ENCODE results near the gene THSD1. TPM values are rescaled to one million over a fixed set of nuclear protein-coding genes. Genes with fewer than 3 reads are reported as not detected.

The THSD1 gene
- total RNA-seq, 2 experiments from 2014 or later: 0.28 TPM; not detected in 1

DNA sequence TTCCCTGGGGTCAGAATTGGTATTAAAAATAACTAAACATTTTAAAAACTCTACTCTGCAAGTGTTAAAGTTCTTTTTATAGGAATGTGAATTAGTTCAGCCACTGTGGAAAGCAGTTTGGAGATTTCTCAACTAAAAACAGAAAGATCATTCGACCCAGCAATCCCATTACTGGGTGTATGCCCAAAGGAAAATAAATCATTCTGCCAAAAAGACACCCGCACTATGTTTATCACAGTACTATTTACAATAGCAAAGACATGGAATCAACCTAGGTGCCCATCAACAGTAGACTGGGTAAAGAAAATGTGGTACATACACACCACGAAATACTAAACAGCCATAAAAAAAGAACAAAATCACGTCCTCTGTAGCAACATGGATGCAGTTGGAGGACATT is 657 bp upstream of the THSD1 start:
- H3K4me3 ChIP-seq (ENCODE audit: low read depth, low read length, poor library complexity, severe bottlenecking): no peak overlapping the region
- DNase-seq (ENCODE audit: low spot score): no peak
- no peaks in the 10 kb centered on the region for H3K4me1 ChIP-seq (ENCODE audit: insufficient read depth, low read length, poor library complexity, severe bottlenecking)
- H2AFZ ChIP-seq (ENCODE audit: low read length): no peak overlapping the region
- no peak for TF ChIP-seq EZH2phosphoT487 (IDR thresholded peaks at IDR 0.05; ENCODE audit: borderline replicate concordance, low read depth, low read length)
- TF ChIP-seq, protein P1, sequence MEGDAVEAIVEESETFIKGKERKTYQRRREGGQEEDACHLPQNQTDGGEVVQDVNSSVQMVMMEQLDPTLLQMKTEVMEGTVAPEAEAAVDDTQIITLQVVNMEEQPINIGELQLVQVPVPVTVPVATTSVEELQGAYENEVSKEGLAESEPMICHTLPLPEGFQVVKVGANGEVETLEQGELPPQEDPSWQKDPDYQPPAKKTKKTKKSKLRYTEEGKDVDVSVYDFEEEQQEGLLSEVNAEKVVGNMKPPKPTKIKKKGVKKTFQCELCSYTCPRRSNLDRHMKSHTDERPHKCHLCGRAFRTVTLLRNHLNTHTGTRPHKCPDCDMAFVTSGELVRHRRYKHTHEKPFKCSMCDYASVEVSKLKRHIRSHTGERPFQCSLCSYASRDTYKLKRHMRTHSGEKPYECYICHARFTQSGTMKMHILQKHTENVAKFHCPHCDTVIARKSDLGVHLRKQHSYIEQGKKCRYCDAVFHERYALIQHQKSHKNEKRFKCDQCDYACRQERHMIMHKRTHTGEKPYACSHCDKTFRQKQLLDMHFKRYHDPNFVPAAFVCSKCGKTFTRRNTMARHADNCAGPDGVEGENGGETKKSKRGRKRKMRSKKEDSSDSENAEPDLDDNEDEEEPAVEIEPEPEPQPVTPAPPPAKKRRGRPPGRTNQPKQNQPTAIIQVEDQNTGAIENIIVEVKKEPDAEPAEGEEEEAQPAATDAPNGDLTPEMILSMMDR (conservative IDR thresholded peaks at IDR 0.05; ENCODE audit: low read length): no peak
- H3K27ac ChIP-seq (ENCODE audit: low read depth, low read length, poor library complexity, severe bottlenecking): no peak overlapping the region
- ChIA-PET POLR2A (interaction anchor here (0.6 kb wide), 1 partner anchor 8 kb away, joined by 4 read pairs; no protein-coding TSS in a partner anchor), CTCF (ENCODE audit: unreplicated experiment) (no interaction called here)
- BruUV-seq (replicated peaks): no TSS peak
- H3K4me2 ChIP-seq (ENCODE audit: low read length): no peak overlapping the region
- no peaks in the 10 kb centered on the region for H3K36me3 ChIP-seq (ENCODE audit: insufficient read depth, low read length)
- intact Hi-C loops (cut with micrococcal nuclease; ENCODE audit: unreplicated experiment): no loop called here
- H3K9me3 ChIP-seq (ENCODE audit: low read length): no peaks in the 10 kb centered on the region
- no peaks in the 10 kb centered on the region for H3K9me2 ChIP-seq (ENCODE audit: insufficient read depth, low read length)
- H4K20me1 ChIP-seq (ENCODE audit: insufficient read depth, low read length): no peaks in the 10 kb centered on the region
- no peaks in the 10 kb centered on the region for H3K79me2 ChIP-seq (ENCODE audit: insufficient read depth, low read depth, low read length)

DNA sequence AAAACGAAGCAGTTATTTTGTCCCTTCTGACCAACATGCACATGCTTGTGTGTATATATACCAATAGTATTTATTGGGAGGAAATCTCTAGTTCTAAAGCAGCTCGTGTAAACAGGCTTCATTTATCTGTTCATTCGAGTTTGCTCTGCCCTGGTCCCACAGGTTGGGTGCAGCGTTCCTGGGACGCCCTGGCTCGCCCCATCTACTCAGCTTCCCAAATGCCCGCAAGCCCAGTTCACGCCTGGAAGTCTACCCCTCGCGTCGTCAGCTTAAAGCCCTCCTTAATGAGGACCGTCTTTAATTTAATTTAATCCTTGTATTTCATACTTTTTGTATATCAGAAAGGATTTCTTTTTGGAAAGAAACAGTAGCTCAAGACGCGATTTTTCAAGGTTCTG is 604 bp downstream of the THSD1 start:
- intact Hi-C loops (cut with micrococcal nuclease; ENCODE audit: unreplicated experiment): no loop called here
- H3K4me1 ChIP-seq (ENCODE audit: insufficient read depth, low read length, poor library complexity, severe bottlenecking): no peaks in the 10 kb centered on the region
- H3K4me3 ChIP-seq (ENCODE audit: low read depth, low read length, poor library complexity, severe bottlenecking): no peak overlapping the region
- no peak for DNase-seq (ENCODE audit: low spot score)
- no peak for TF ChIP-seq EZH2phosphoT487 (IDR thresholded peaks at IDR 0.05; ENCODE audit: borderline replicate concordance, low read depth, low read length)
- TF ChIP-seq, protein P1 (conservative IDR thresholded peaks at IDR 0.05; ENCODE audit: low read length): no peak
- H3K4me2 ChIP-seq (ENCODE audit: low read length): no peak overlapping the region
- BruUV-seq (replicated peaks): no TSS peak
- ChIA-PET POLR2A (interaction anchor here (1.4 kb wide), 1 partner anchor 12 kb away, joined by 7 read pairs; no protein-coding TSS in a partner anchor), CTCF (ENCODE audit: unreplicated experiment) (no interaction called here)
- no peak overlapping the region for H2AFZ ChIP-seq (ENCODE audit: low read length)
- H3K36me3 ChIP-seq (ENCODE audit: insufficient read depth, low read length): no peaks in the 10 kb centered on the region
- H3K9me3 ChIP-seq (ENCODE audit: low read length): no peaks in the 10 kb centered on the region
- no peaks in the 10 kb centered on the region for H3K79me2 ChIP-seq (ENCODE audit: insufficient read depth, low read depth, low read length)
- no peaks in the 10 kb centered on the region for H3K9me2 ChIP-seq (ENCODE audit: insufficient read depth, low read length)
- no peak overlapping the region for H3K27ac ChIP-seq (ENCODE audit: low read depth, low read length, poor library complexity, severe bottlenecking)
- H4K20me1 ChIP-seq (ENCODE audit: insufficient read depth, low read length): no peaks in the 10 kb centered on the region

DNA sequence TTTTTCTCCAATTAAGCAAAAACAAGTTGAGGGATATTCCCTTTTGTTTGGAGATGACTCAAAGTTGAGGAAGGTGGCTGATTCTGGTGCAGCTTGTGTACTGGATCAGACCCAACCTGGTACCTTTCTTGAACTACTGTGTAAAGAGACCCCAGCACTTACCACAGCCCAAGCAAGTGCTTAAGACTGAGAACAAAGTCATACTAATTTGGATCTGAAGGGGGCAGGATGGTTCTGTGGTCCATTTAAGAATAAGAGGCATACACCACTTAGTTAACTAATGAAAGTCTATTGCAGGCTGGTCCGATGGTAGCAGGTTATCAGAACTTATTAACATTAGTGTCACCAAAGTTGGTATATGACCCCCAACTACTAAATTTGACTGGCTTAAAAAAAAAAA is 6.3 kb downstream of the THSD1 start:
- ChIA-PET CTCF (ENCODE audit: unreplicated experiment) (no interaction called here), POLR2A (no interaction called here)
- Histone ChIP-seq H3K9me2 (ENCODE audit: insufficient read depth, low read length) (no peaks in the 10 kb centered on the region), H4K20me1 (ENCODE audit: insufficient read depth, low read length) (no peaks in the 10 kb centered on the region), H3K4me1 (ENCODE audit: insufficient read depth, low read length, poor library complexity, severe bottlenecking) (no peaks in the 10 kb centered on the region), H2AFZ (ENCODE audit: low read length) (no peak overlapping the region), H3K27ac (ENCODE audit: low read depth, low read length, poor library complexity, severe bottlenecking) (no peak overlapping the region), H3K9me3 (ENCODE audit: low read length) (no peaks in the 10 kb centered on the region), H3K36me3 (ENCODE audit: insufficient read depth, low read length) (no peaks in the 10 kb centered on the region), H3K79me2 (ENCODE audit: insufficient read depth, low read depth, low read length) (no peaks in the 10 kb centered on the region), H3K4me3 (ENCODE audit: low read depth, low read length, poor library complexity, severe bottlenecking) (no peak overlapping the region), H3K4me2 (ENCODE audit: low read length) (no peak overlapping the region)
- TF ChIP-seq EZH2phosphoT487 (IDR thresholded peaks at IDR 0.05; ENCODE audit: borderline replicate concordance, low read depth, low read length): no peak
- TF ChIP-seq, protein P1 (conservative IDR thresholded peaks at IDR 0.05; ENCODE audit: low read length): 0 out of 2 replicates have a peak, but pooled peaks have one; percentile 23
- intact Hi-C loops (cut with micrococcal nuclease; ENCODE audit: unreplicated experiment): no loop called here
- BruUV-seq (replicated peaks): no TSS peak
- no peak for DNase-seq (ENCODE audit: low spot score)
